H9 (cell line): ENCODE measurements around the gene SPINT3. TPM values are rescaled to one million over a fixed set of nuclear protein-coding genes. Genes with fewer than 3 reads are reported as not detected.

Experiments used
- DNase-seq: peaks from one replicate; pipeline ENCODE4 v3.0.0-alpha.2; 2017
- H2AFZ ChIP-seq: one replicate; pipeline ENCODE4 v1.6.1; 2013; ENCODE audit warnings: mild to moderate bottlenecking, low read length, control low read depth, moderate library complexity
- H2AK5ac ChIP-seq: 2 replicates; pipeline ENCODE4 v1.6.1; 2013; ENCODE audit warnings: low read length, control low read depth, mixed read lengths; ENCODE audit not compliant: insufficient read length
- H2BK120ac ChIP-seq: one replicate; pipeline ENCODE4 v1.6.1; 2013; ENCODE audit warnings: low read depth, mild to moderate bottlenecking, low read length, control low read depth, inconsistent platforms; ENCODE audit not compliant: poor library complexity, severe bottlenecking
- H2BK12ac ChIP-seq: 2 replicates; pipeline ENCODE4 v1.6.1; 2013; ENCODE audit warnings: low read length, control low read depth, mixed read lengths, low read depth; ENCODE audit not compliant: insufficient read length
- H2BK15ac ChIP-seq: 2 replicates; pipeline ENCODE4 v1.6.1; 2013; ENCODE audit warnings: low read depth, low read length, control low read depth
- H2BK20ac ChIP-seq: one replicate; pipeline ENCODE4 v1.6.1; 2013; ENCODE audit warnings: low read depth, mild to moderate bottlenecking, low read length, control low read depth, inconsistent platforms; ENCODE audit not compliant: poor library complexity, severe bottlenecking
- H2BK5ac ChIP-seq: 2 replicates; pipeline ENCODE4 v1.6.1; 2013; ENCODE audit warnings: low read length, control low read depth, mixed read lengths; ENCODE audit not compliant: insufficient read length
- H3K14ac ChIP-seq: 2 replicates; pipeline ENCODE4 v1.6.1; 2013; ENCODE audit warnings: low read length, control low read depth; ENCODE audit not compliant: insufficient read depth
- H3K18ac ChIP-seq: 2 replicates; pipeline ENCODE4 v1.6.1; 2013; ENCODE audit warnings: low read depth, mild to moderate bottlenecking, mixed read lengths, low read length, control low read depth; ENCODE audit not compliant: insufficient read length
- H3K23ac ChIP-seq: 2 replicates; pipeline ENCODE4 v1.6.1; 2013; ENCODE audit warnings: low read length, control low read depth, mixed read lengths, low read depth; ENCODE audit not compliant: insufficient read length
- H3K23me2 ChIP-seq: 2 replicates; pipeline ENCODE4 v1.6.1; 2013; ENCODE audit warnings: low read depth, mild to moderate bottlenecking, mixed read lengths, low read length, control low read depth; ENCODE audit not compliant: insufficient read length, poor library complexity, severe bottlenecking
- H3K27ac ChIP-seq: 2 replicates; pipeline ENCODE4 v1.5.1; 2013; ENCODE audit warnings: low read length, control low read depth, mixed read lengths, low read depth; ENCODE audit not compliant: insufficient read length
- H3K27me3 ChIP-seq: 2 replicates; pipeline ENCODE4 v1.6.1; 2013; ENCODE audit warnings: low read length, control low read depth, inconsistent platforms; ENCODE audit not compliant: insufficient read depth
- H3K4ac ChIP-seq: 2 replicates; pipeline ENCODE4 v1.6.1; 2013; ENCODE audit warnings: low read depth, mild to moderate bottlenecking, control low read depth, inconsistent platforms, low read length, moderate library complexity
- H3K4me1 ChIP-seq: 2 replicates; pipeline ENCODE4 v1.6.1; 2013; ENCODE audit warnings: low read length, control low read depth, inconsistent platforms; ENCODE audit not compliant: insufficient read depth
- H3K4me2 ChIP-seq: 2 replicates; pipeline ENCODE4 v1.6.1; 2013; ENCODE audit warnings: low read length, control low read depth, mixed read lengths; ENCODE audit not compliant: insufficient read length, insufficient read depth
- H3K56ac ChIP-seq: 2 replicates; pipeline ENCODE4 v1.6.1; 2013; ENCODE audit warnings: low read depth, mild to moderate bottlenecking, mixed read lengths, low read length, control low read depth; ENCODE audit not compliant: insufficient read length
- H3K79me1 ChIP-seq: 2 replicates; pipeline ENCODE4 v1.6.1; 2013; ENCODE audit warnings: low read depth, mild to moderate bottlenecking, moderate library complexity, low read length, control low read depth, inconsistent platforms; ENCODE audit not compliant: insufficient read depth, poor library complexity, severe bottlenecking
- H3K79me2 ChIP-seq: 2 replicates; pipeline ENCODE4 v1.6.1; 2013; ENCODE audit warnings: low read length, control low read depth, inconsistent platforms; ENCODE audit not compliant: insufficient read depth
- H3K9ac ChIP-seq: 2 replicates; pipeline ENCODE4 v1.6.1; 2013; ENCODE audit warnings: low read length, control low read depth, mixed read lengths; ENCODE audit not compliant: insufficient read length; ENCODE audit errors: extremely low read depth
- H3K9me3 ChIP-seq: one replicate; pipeline ENCODE4 v1.6.1; 2013; ENCODE audit warnings: low read depth, low read length, inconsistent platforms; ENCODE audit not compliant: control insufficient read depth
- H3T11ph ChIP-seq: one replicate; pipeline ENCODE4 v1.6.1; 2013; ENCODE audit warnings: mild to moderate bottlenecking, low read length, control low read depth, inconsistent platforms
- H4K20me1 ChIP-seq: one replicate; pipeline ENCODE4 v1.6.1; 2013; ENCODE audit not compliant: control insufficient read depth, insufficient read length, insufficient read depth
- H4K5ac ChIP-seq: 2 replicates; pipeline ENCODE4 v1.6.1; 2013; ENCODE audit warnings: low read depth, mild to moderate bottlenecking, mixed read lengths, low read length, control low read depth; ENCODE audit not compliant: insufficient read length
- H4K8ac ChIP-seq: replicated peaks from 2 replicates; pipeline ENCODE4 v1.6.1; 2013; ENCODE audit warnings: low read length, control low read depth, mixed read lengths, low read depth; ENCODE audit not compliant: insufficient read length
- H4K91ac ChIP-seq: 2 replicates; pipeline ENCODE4 v1.6.1; 2013; ENCODE audit warnings: low read depth, mild to moderate bottlenecking, moderate library complexity, mixed read lengths, low read length, control low read depth; ENCODE audit not compliant: insufficient read length
- H3K27ac Mint-ChIP-seq, 3 experiments: 2 replicates in 2 of 3; 3 replicates in 1 of 3; pipeline ENCODE4 v1.8.0; 2020 to 2021; ENCODE audit warnings: mixed read lengths in 3 of 3, mild to moderate bottlenecking in 1 of 3, moderate library complexity in 1 of 3
- H3K27me3 Mint-ChIP-seq: 2 replicates; pipeline ENCODE4 v1.8.0; 2021; ENCODE audit warnings: low read depth, mild to moderate bottlenecking, moderate library complexity, mixed read lengths
- H3K36me3 Mint-ChIP-seq, 3 experiments: 2 replicates in 2 of 3; 3 replicates in 1 of 3; pipeline ENCODE4 v1.8.0; 2020 to 2021; ENCODE audit warnings: low read depth in 3 of 3, mixed read lengths in 3 of 3; ENCODE audit not compliant: insufficient read depth in 1 of 3
- H3K4me1 Mint-ChIP-seq, 2 experiments: 2 replicates each; pipeline ENCODE4 v1.8.0; 2020; ENCODE audit warnings: mixed read lengths in 2 of 2
- H3K4me3 Mint-ChIP-seq, 2 experiments: 2 replicates in 1 of 2; 3 replicates in 1 of 2; pipeline ENCODE4 v1.8.0; 2020 to 2021; ENCODE audit warnings: mild to moderate bottlenecking in 2 of 2, mixed read lengths in 2 of 2, moderate library complexity in 1 of 2
- H3K9me3 Mint-ChIP-seq, 2 experiments: 2 replicates in 1 of 2; 3 replicates in 1 of 2; pipeline ENCODE4 v1.8.0; 2020; ENCODE audit warnings: mild to moderate bottlenecking in 2 of 2, mixed read lengths in 2 of 2, moderate library complexity in 1 of 2
- WGBS: extraction: QIAGEN DNeasy Blood & Tissue Kit; methylation state at CpG from one replicate; pipeline ENCODE4 v1.1.7; 2013; ENCODE audit warnings: missing lambda C conversion rate, low lambda C conversion rate, mixed read lengths; ENCODE audit not compliant: insufficient read length; ENCODE audit errors: extremely low coverage; 5-methylcytosine and 5-hydroxymethylcytosine counted together
- total RNA-seq: library from RNA; stranded (reverse); gene quantifications from 2 replicates; pipeline ENCODE4 v1.2.1, GENCODE V29; 2021
- TF ChIP-seq, protein P1 (sequence below): fragments of 200-600 bp; sonication (generic); conservative IDR thresholded peaks from 3 replicates; pipeline ENCODE4 v1.8.0; 2021; ENCODE audit warnings: antibody characterized with exemption, mild to moderate bottlenecking

SPINT3 gene
- total RNA-seq, 1 experiment from 2014 or later: not detected

DNA sequence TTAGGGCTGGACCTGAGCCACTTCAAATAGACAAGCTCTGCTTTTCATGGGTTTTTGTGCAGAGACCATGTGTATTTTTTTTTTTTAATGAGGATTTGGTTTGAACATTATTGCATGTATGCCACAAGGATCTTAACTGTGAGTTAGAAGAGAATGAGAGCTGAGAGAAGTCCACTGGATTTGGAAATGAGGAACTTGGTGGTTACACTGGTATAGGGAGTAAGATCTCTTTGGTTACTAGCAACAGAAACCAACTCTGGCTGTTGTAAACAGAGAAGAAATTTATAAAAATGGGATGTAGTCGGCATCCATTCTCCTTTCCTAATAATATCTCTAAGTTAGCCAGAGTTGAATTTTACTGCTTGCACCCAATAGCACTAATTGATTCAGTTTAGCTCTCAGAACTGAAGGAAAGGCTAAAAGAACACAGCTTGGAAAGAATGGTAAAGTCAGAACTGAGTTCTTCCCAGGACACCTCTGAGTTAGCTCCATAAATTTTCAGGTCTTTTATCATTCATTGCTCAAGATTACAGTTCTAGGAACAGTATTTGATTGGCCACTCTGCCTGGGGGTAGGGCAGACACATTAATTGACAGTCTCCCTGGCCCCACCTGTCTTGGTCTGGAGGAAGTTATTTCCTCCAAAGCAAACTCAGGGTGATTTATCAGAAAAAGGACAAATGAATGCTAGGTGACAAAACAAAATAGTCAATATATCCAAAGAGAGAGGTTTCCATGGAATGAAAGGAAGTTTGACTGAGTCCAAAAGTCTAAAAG, 49.7 kb downstream of the SPINT3 start:
- peaks cover 18% of the 10 kb centered on the region for H3K23me2 ChIP-seq
- H3K4me3 Mint-ChIP-seq: no peak overlapping the region
- H2BK20ac ChIP-seq: no peak overlapping the region
- no peak overlapping the region for H3K27ac ChIP-seq
- H4K8ac ChIP-seq: no peak overlapping the region
- no peak overlapping the region for H2BK12ac ChIP-seq
- no peak overlapping the region for H3K18ac ChIP-seq
- H3K23ac ChIP-seq: no peak overlapping the region
- no peak overlapping the region for H3T11ph ChIP-seq
- no peaks in the 10 kb centered on the region for H3K27me3 ChIP-seq
- H3K9me3 ChIP-seq: no peaks in the 10 kb centered on the region
- H4K20me1 ChIP-seq: no peaks in the 10 kb centered on the region
- H3K27ac Mint-ChIP-seq: no peak overlapping the region
- H3K4ac ChIP-seq: no peak overlapping the region
- no peak overlapping the region for H2AK5ac ChIP-seq
- H3K27me3 Mint-ChIP-seq: peaks cover 10% of the 10 kb centered on the region
- no peak overlapping the region for H2BK5ac ChIP-seq
- no peaks in the 10 kb centered on the region for H3K36me3 Mint-ChIP-seq
- TF ChIP-seq, protein P1, sequence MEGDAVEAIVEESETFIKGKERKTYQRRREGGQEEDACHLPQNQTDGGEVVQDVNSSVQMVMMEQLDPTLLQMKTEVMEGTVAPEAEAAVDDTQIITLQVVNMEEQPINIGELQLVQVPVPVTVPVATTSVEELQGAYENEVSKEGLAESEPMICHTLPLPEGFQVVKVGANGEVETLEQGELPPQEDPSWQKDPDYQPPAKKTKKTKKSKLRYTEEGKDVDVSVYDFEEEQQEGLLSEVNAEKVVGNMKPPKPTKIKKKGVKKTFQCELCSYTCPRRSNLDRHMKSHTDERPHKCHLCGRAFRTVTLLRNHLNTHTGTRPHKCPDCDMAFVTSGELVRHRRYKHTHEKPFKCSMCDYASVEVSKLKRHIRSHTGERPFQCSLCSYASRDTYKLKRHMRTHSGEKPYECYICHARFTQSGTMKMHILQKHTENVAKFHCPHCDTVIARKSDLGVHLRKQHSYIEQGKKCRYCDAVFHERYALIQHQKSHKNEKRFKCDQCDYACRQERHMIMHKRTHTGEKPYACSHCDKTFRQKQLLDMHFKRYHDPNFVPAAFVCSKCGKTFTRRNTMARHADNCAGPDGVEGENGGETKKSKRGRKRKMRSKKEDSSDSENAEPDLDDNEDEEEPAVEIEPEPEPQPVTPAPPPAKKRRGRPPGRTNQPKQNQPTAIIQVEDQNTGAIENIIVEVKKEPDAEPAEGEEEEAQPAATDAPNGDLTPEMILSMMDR: no peak
- H3K4me1 ChIP-seq: no peaks in the 10 kb centered on the region
- H3K56ac ChIP-seq: no peak overlapping the region
- H3K14ac ChIP-seq: no peak overlapping the region
- H3K9ac ChIP-seq: no peak overlapping the region
- DNase-seq: no peak
- no peaks in the 10 kb centered on the region for H3K79me1 ChIP-seq
- no peak overlapping the region for H4K5ac ChIP-seq
- no CpG with 5 or more reads among the region's 1 CpG for WGBS
- H3K4me2 ChIP-seq: no peak overlapping the region
- H2BK120ac ChIP-seq: no peak overlapping the region
- no peaks in the 10 kb centered on the region for H3K79me2 ChIP-seq
- H2BK15ac ChIP-seq: no peak overlapping the region
- no peak overlapping the region for H2AFZ ChIP-seq
- H4K91ac ChIP-seq: no peak overlapping the region
- H3K9me3 Mint-ChIP-seq: no peaks in the 10 kb centered on the region
- H3K4me1 Mint-ChIP-seq: peaks cover 20 to 26% of the 10 kb centered on the region in 2 experiments
